Measurements from ENCODE around the gene UGT1A8. TPM values are rescaled to one million over a fixed set of nuclear protein-coding genes. Genes with fewer than 3 reads are reported as not detected.
"Not testable (repeated sequence)": the region's sequence is repeated elsewhere in the genome, so short reads cannot be mapped to it uniquely, and the experiment has no call there.

Gene UGT1A8
- total RNA-seq, 1 experiment from 2014 or later = not detected

DNA sequence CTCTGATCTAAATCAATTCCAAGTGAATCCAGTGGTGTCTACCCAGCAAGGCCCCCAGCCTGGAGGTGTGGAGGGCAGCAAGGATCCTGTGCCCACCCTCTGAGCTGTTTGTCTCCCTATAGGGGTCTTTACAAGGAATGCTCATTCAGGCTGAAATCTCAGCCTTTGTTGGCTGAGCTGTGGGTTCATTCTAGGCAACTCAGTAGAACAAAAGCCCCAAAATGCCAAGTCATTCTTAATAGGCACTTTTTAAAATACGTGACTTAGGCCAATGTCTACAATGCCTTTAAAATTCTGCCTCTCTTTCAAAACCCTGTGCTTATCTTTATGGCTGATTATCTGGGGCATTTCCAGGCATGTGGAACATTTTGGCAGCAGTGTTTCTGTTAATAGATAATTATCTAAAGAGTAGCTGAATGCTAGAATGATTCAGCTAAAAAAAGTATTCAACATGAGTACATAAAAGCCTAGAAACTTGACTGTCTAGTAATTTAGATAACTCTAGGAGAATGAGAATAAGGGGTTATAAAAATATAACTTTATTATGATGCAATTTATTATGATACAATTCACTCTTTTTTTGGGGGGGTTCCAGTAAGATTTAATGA is 82.7 kb downstream of the UGT1A8 start:
- DNase-seq (ENCODE audit: low read depth, low spot score) (no peak), ATAC-seq (no peak)
- no peaks in the 10 kb centered on the region for H4K20me1 ChIP-seq (ENCODE audit: insufficient read depth)
- no peaks in the 10 kb centered on the region for H3K9me3 ChIP-seq (ENCODE audit: control insufficient read depth in 1 of 2, insufficient read depth in 1 of 2, low read depth in 1 of 2, low read length in 2 of 2)
- H3K27ac ChIP-seq (ENCODE audit: low read depth, low read length) = no peak overlapping the region
- no peaks in the 10 kb centered on the region for H3K27me3 ChIP-seq (ENCODE audit: insufficient read depth, low read length)
- ChIA-PET RAD21 (ENCODE audit: low non-redundant PET in 1 of 2, low total read pairs in 2 of 2, uncharacterized antibody in 2 of 2, unreplicated experiment in 2 of 2) (no interaction called here), CTCF (no interaction called here), POLR2A (no interaction called here)
- intact Hi-C loops (cut with micrococcal nuclease) = no loop called here
- H3K4me1 ChIP-seq (ENCODE audit: control insufficient read depth in 1 of 2, insufficient read depth in 2 of 2, low read length in 2 of 2) = no peaks in the 10 kb centered on the region
- H2AFZ ChIP-seq (ENCODE audit: low read depth, low read length, poor library complexity, severe bottlenecking) = no peak overlapping the region
- no peaks in the 10 kb centered on the region for H3K36me3 ChIP-seq (ENCODE audit: control insufficient read depth in 1 of 2, insufficient read depth in 2 of 2, low read length in 2 of 2)
- H3K4me2 ChIP-seq (ENCODE audit: low read length) = no peak overlapping the region
- no peaks in the 10 kb centered on the region for H3K79me2 ChIP-seq (ENCODE audit: insufficient read depth, low read length)
- no TSS peak for BruUV-seq (replicated peaks)
- H3K9me2 ChIP-seq (ENCODE audit: insufficient read depth) = no peaks in the 10 kb centered on the region
- TF ChIP-seq CTCF (IDR thresholded peaks at IDR 0.05 in 2 of 3, conservative IDR thresholded peaks at IDR 0.05 in 1 of 3; ENCODE audit: borderline replicate concordance in 1 of 3, insufficient read depth in 1 of 3, low read depth in 2 of 3, low read length in 2 of 3) = no peak
- no peak for TF ChIP-seq POLR2AphosphoS5 (IDR thresholded peaks at IDR 0.05; ENCODE audit: low read depth, low read length)
- TF ChIP-seq, protein P1, sequence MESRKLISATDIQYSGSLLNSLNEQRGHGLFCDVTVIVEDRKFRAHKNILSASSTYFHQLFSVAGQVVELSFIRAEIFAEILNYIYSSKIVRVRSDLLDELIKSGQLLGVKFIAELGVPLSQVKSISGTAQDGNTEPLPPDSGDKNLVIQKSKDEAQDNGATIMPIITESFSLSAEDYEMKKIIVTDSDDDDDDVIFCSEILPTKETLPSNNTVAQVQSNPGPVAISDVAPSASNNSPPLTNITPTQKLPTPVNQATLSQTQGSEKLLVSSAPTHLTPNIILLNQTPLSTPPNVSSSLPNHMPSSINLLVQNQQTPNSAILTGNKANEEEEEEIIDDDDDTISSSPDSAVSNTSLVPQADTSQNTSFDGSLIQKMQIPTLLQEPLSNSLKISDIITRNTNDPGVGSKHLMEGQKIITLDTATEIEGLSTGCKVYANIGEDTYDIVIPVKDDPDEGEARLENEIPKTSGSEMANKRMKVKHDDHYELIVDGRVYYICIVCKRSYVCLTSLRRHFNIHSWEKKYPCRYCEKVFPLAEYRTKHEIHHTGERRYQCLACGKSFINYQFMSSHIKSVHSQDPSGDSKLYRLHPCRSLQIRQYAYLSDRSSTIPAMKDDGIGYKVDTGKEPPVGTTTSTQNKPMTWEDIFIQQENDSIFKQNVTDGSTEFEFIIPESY (IDR thresholded peaks at IDR 0.05; ENCODE audit: extremely low read depth, insufficient replicate concordance, low read length) = no peak
- H3K4me3 ChIP-seq (replicated peaks in 1 of 2; ENCODE audit: low read depth in 1 of 2, low read length in 2 of 2) = no peak overlapping the region
- H3K9ac ChIP-seq (ENCODE audit: low read length) = no peak overlapping the region

DNA sequence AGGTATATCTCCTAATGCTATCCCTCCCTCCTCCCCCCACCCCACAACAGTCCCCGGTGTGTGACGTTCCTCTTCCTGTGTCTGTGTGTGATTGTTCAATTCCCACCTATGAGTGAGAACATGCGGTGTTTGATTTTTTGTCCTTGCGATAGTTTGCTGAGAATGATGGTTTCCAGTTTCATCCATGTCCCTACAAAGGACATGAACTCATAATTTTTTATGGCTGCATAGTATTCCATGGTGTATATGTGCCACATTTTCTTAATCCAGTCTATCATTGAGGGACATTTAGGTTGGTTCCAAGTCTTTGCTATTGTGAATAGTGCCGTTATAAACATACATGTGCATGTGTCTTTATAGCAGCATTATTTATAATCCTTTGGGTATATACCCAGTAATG is 83.4 kb downstream of the UGT1A8 start:
- H3K4me1 ChIP-seq (ENCODE audit: control insufficient read depth in 1 of 2, insufficient read depth in 2 of 2, low read length in 2 of 2); RAD21 ChIA-PET (ENCODE audit: low non-redundant PET in 1 of 2, low total read pairs in 2 of 2, uncharacterized antibody in 2 of 2, unreplicated experiment in 2 of 2); H3K36me3 ChIP-seq (ENCODE audit: control insufficient read depth in 1 of 2, insufficient read depth in 2 of 2, low read length in 2 of 2); H3K9ac ChIP-seq (ENCODE audit: low read length); H2AFZ ChIP-seq (ENCODE audit: low read depth, low read length, poor library complexity, severe bottlenecking); CTCF ChIA-PET; DNase-seq (ENCODE audit: low read depth, low spot score); H4K20me1 ChIP-seq (ENCODE audit: insufficient read depth); H3K4me2 ChIP-seq (ENCODE audit: low read length); BruUV-seq (replicated peaks); H3K9me2 ChIP-seq (ENCODE audit: insufficient read depth); ATAC-seq; intact Hi-C loops (cut with micrococcal nuclease); POLR2A ChIA-PET; H3K9me3 ChIP-seq (ENCODE audit: control insufficient read depth in 1 of 2, insufficient read depth in 1 of 2, low read depth in 1 of 2, low read length in 2 of 2); H3K79me2 ChIP-seq (ENCODE audit: insufficient read depth, low read length); H3K4me3 ChIP-seq (replicated peaks in 1 of 2; ENCODE audit: low read depth in 1 of 2, low read length in 2 of 2); H3K27me3 ChIP-seq (ENCODE audit: insufficient read depth, low read length); H3K27ac ChIP-seq (ENCODE audit: low read depth, low read length): not testable (repeated sequence)
